Activated CD8-positive, alpha-beta memory T cell treated with anti-CD3 and anti-CD28 coated beads, Interleukin-2, amount 50 U/mL, for 4 hours (primary cell): ENCODE results near the gene FKBP1B.
"Not testable (repeated sequence)": the region's sequence is repeated elsewhere in the genome, so short reads cannot be mapped to it uniquely, and the experiment has no call there.

Source experiments
- DNase-seq: peaks from one replicate; pipeline ENCODE4 v3.0.0-alpha.2; 2020

Gene FKBP1B

GRCh38 chr2:24072259-24072658, 22.7 kb downstream of the FKBP1B start:
- no peak for DNase-seq

- DNase-seq, result no peak
Observed at GRCh38 chr2:24073816-24074215, 24.3 kb downstream of the FKBP1B start.

GRCh38 chr2:24075259-24075658, 25.7 kb downstream of the FKBP1B start:
- no peak for DNase-seq

- peak; percentile 100 for DNase-seq
Observed at GRCh38 chr2:24075915-24076848, 26.6 kb downstream of the FKBP1B start, which contains the start of gene SF3B6. Gene SF3B6 (minus strand): TSS chr2:24076326. CDS start chr2:24076229, 97 bp downstream.

GRCh38 chr2:24076849-24077534, 27.5 kb downstream of the FKBP1B start:
- DNase-seq, result no peak

GRCh38 chr2:24077535-24077877, 28.0 kb downstream of the FKBP1B start:
- no peak for DNase-seq

- no peak for DNase-seq
Observed at GRCh38 chr2:24077879-24078278, 28.3 kb downstream of the FKBP1B start.

- DNase-seq, result no peak
Observed at GRCh38 chr2:24080701-24081100, 31.2 kb downstream of the FKBP1B start.

GRCh38 chr2:24082787-24083566, 33.4 kb downstream of the FKBP1B start:
- DNase-seq, result no peak

- DNase-seq, result no peak
Observed at GRCh38 chr2:24083567-24084385, 34.2 kb downstream of the FKBP1B start.

- DNase-seq, result peak; percentile 84
Observed at GRCh38 chr2:24084386-24085199, 35.1 kb downstream of the FKBP1B start, which contains the start of gene TP53I3. Gene TP53I3 (minus strand): TSS chr2:24084834. CDS start chr2:24084326, 508 bp downstream.

- DNase-seq, result no peak
Observed at GRCh38 chr2:24085200-24085489, 35.6 kb downstream of the FKBP1B start.

- no peak for DNase-seq
Observed at GRCh38 chr2:24086241-24086640, 36.7 kb downstream of the FKBP1B start.

GRCh38 chr2:24087032-24087431, 37.5 kb downstream of the FKBP1B start:
- no peak for DNase-seq

GRCh38 chr2:24088821-24089359, 39.3 kb downstream of the FKBP1B start:
- DNase-seq, result no peak

GRCh38 chr2:24093270-24093669, 43.7 kb downstream of the FKBP1B start:
- DNase-seq, result not testable (repeated sequence)

GRCh38 chr2:24095171-24095677, 45.7 kb downstream of the FKBP1B start:
- not testable (repeated sequence) for DNase-seq

GRCh38 chr2:24100732-24101131, 51.2 kb downstream of the FKBP1B start:
- DNase-seq, result not testable (repeated sequence)

- DNase-seq, result no peak
Observed at GRCh38 chr2:24101992-24102391, 52.5 kb downstream of the FKBP1B start.

- DNase-seq, result no peak
Observed at GRCh38 chr2:24102677-24103076, 53.1 kb downstream of the FKBP1B start.

GRCh38 chr2:24104110-24104650, 54.6 kb downstream of the FKBP1B start:
- no peak for DNase-seq
